ENCODE data around the gene CENPU. TPM values are rescaled to one million over a fixed set of nuclear protein-coding genes. Genes with fewer than 3 reads are reported as not detected.

Gene CENPU
- total RNA-seq, 4 donors from 2014 or later = 0.34 to 1.3 (median 0.74) TPM

GRCh38 chr4:184719407-184719806 lies 14.5 kb downstream of the CENPU start:
- Histone ChIP-seq H3K27me3 (no peaks in the 10 kb centered on the region), H3K27ac (replicated peaks in 1 of 4) (no peak overlapping the region), H3K36me3 (no peaks in the 10 kb centered on the region), H3K9me3 (peaks cover 0 to 11% (median 0%) of the 10 kb centered on the region in 4 donors), H3K4me3 (no peak overlapping the region), H3K4me1 (no peaks in the 10 kb centered on the region)
- WGBS = 74% methylated on average over 2 of the region's 3 CpGs
- intact Hi-C loops (cut with DNase I) = no loop called here
- TF ChIP-seq EP300 (IDR thresholded peaks at IDR 0.05) (no peak), POLR2AphosphoS5 (IDR thresholded peaks at IDR 0.05) (no peak), CTCF (IDR thresholded peaks at IDR 0.05) (no peak), POLR2A (IDR thresholded peaks at IDR 0.05; ENCODE audit: low read depth) (no peak)
- DNase-seq (ENCODE audit: extremely low spot score) = no peak

GRCh38 chr4:184715526-184715925 lies 18.4 kb downstream of the CENPU start:
- Histone ChIP-seq H3K4me1 (no peaks in the 10 kb centered on the region), H3K36me3 (no peaks in the 10 kb centered on the region), H3K9me3 (no peaks in the 10 kb centered on the region), H3K27ac (replicated peaks in 1 of 4) (no peak overlapping the region), H3K27me3 (no peaks in the 10 kb centered on the region), H3K4me3 (no peak overlapping the region)
- DNase-seq (ENCODE audit: extremely low spot score) = no peak
- TF ChIP-seq CTCF (IDR thresholded peaks at IDR 0.05) = no peak
- no peak for TF ChIP-seq POLR2A (IDR thresholded peaks at IDR 0.05; ENCODE audit: low read depth)
- no peak for TF ChIP-seq POLR2AphosphoS5 (IDR thresholded peaks at IDR 0.05)
- TF ChIP-seq EP300 (IDR thresholded peaks at IDR 0.05) = no peak
- 93% methylated on average over 4 of the region's 4 CpGs for WGBS
- intact Hi-C loops (cut with DNase I) = no loop called here

GRCh38 chr4:184713887-184714286 lies 20.0 kb downstream of the CENPU start:
- H3K27me3 ChIP-seq = no peaks in the 10 kb centered on the region
- TF ChIP-seq POLR2A (IDR thresholded peaks at IDR 0.05; ENCODE audit: low read depth) (no peak), CTCF (IDR thresholded peaks at IDR 0.05) (no peak), EP300 (IDR thresholded peaks at IDR 0.05) (no peak), POLR2AphosphoS5 (IDR thresholded peaks at IDR 0.05) (no peak)
- no peaks in the 10 kb centered on the region for H3K36me3 ChIP-seq
- no peaks in the 10 kb centered on the region for H3K4me1 ChIP-seq
- no peak overlapping the region for H3K27ac ChIP-seq (replicated peaks in 1 of 4)
- no peak overlapping the region for H3K4me3 ChIP-seq
- intact Hi-C loops (cut with DNase I) = no loop called here
- 98% methylated on average over 2 of the region's 2 CpGs for WGBS
- no peaks in the 10 kb centered on the region for H3K9me3 ChIP-seq
- no peak for DNase-seq (ENCODE audit: extremely low spot score)

GRCh38 chr4:184712322-184712721 lies 21.6 kb downstream of the CENPU start:
- Histone ChIP-seq H3K4me3 (no peak overlapping the region), H3K27me3 (no peaks in the 10 kb centered on the region), H3K36me3 (no peaks in the 10 kb centered on the region), H3K9me3 (no peaks in the 10 kb centered on the region), H3K27ac (replicated peaks in 1 of 4) (no peak overlapping the region), H3K4me1 (no peaks in the 10 kb centered on the region)
- intact Hi-C loops (cut with DNase I) = no loop called here
- no peak for TF ChIP-seq POLR2AphosphoS5 (IDR thresholded peaks at IDR 0.05)
- TF ChIP-seq CTCF (IDR thresholded peaks at IDR 0.05) = no peak
- TF ChIP-seq POLR2A (IDR thresholded peaks at IDR 0.05; ENCODE audit: low read depth) = no peak
- TF ChIP-seq EP300 (IDR thresholded peaks at IDR 0.05) = no peak
- no peak for DNase-seq (ENCODE audit: extremely low spot score)

- Histone ChIP-seq H3K27me3 (no peaks in the 10 kb centered on the region), H3K27ac (replicated peaks in 1 of 4) (no peak overlapping the region), H3K4me1 (no peaks in the 10 kb centered on the region), H3K4me3 (no peak overlapping the region), H3K9me3 (no peaks in the 10 kb centered on the region), H3K36me3 (no peaks in the 10 kb centered on the region)
- TF ChIP-seq POLR2AphosphoS5 (IDR thresholded peaks at IDR 0.05) (no peak), CTCF (IDR thresholded peaks at IDR 0.05) (no peak), EP300 (IDR thresholded peaks at IDR 0.05) (no peak), POLR2A (IDR thresholded peaks at IDR 0.05; ENCODE audit: low read depth) (no peak)
- intact Hi-C loops (cut with DNase I) = no loop called here
- no peak for DNase-seq (ENCODE audit: extremely low spot score)
- WGBS = 76% methylated on average over 1 of the region's 1 CpG
These were observed 27.4 kb downstream of the CENPU start for GRCh38 chr4:184706453-184706852.

Measured in esophagus muscularis mucosa (tissue), 4 donors.